Omental fat pad (tissue), 4 donors: Measurements from ENCODE around the gene PANK1. TPM values are rescaled to one million over a fixed set of nuclear protein-coding genes. Genes with fewer than 3 reads are reported as not detected.

Experiments used
- ATAC-seq: fragments of 150-250 bp; one replicate; pipeline ENCODE4 v1.9.1; 2016; ENCODE audit warnings: mild to moderate bottlenecking, moderate library complexity; ENCODE audit not compliant: low FRiP score
- DNase-seq: peaks from one replicate; pipeline ENCODE4 v3.0.0-alpha.2; 2019; ENCODE audit warnings: low spot score
- CTCF ChIP-seq, 3 donors: fragments of 450-650 bp; IDR thresholded peaks; one replicate each; pipeline ENCODE4 v1.5.1; 2016 to 2017; ENCODE audit warnings: antibody characterized with exemption in 3 of 3, mild to moderate bottlenecking in 3 of 3, moderate library complexity in 2 of 3
- total RNA-seq, 4 donors: library from RNA; depleted of rRNA; stranded (reverse); fragments of >200 nt; gene quantifications; one replicate each; pipeline ENCODE4 v1.1.0, GENCODE V29; 2016

PANK1 gene
- total RNA-seq, 4 donors from 2014 or later = 0.74 to 5.7 (median 3.5) TPM

GRCh38 chr10:89645742-89646172 is 715 bp upstream of the PANK1 start:
- no peak for TF ChIP-seq CTCF (IDR thresholded peaks at IDR 0.05)
- DNase-seq (no peak), ATAC-seq (no peak)

GRCh38 chr10:89644691-89644966 is 413 bp downstream of the PANK1 start:
- DNase-seq (no peak), ATAC-seq (peak; percentile 27)
- no peak for TF ChIP-seq CTCF (IDR thresholded peaks at IDR 0.05)

GRCh38 chr10:89643812-89644690 is 991 bp downstream of the PANK1 start:
- ATAC-seq (peak; percentile 86), DNase-seq (peak; percentile 41)
- no peak for TF ChIP-seq CTCF (IDR thresholded peaks at IDR 0.05)

GRCh38 chr10:89643431-89643811 is 1.6 kb downstream of the PANK1 start:
- no peak for TF ChIP-seq CTCF (IDR thresholded peaks at IDR 0.05)
- ATAC-seq = no peak
- no peak for DNase-seq

GRCh38 chr10:89642193-89642592 is 2.8 kb downstream of the PANK1 start:
- DNase-seq = no peak
- no peak for TF ChIP-seq CTCF (IDR thresholded peaks at IDR 0.05)

GRCh38 chr10:89640241-89640640 is 4.8 kb downstream of the PANK1 start:
- TF ChIP-seq CTCF (IDR thresholded peaks at IDR 0.05) = no peak
- DNase-seq (no peak), ATAC-seq (no peak)

More at GRCh38 chr10:89642193-89642592, 2.8 kb downstream of the PANK1 start:
- no peak for ATAC-seq

GRCh38 chr10:89639326-89639725 is 5.7 kb downstream of the PANK1 start:
- ATAC-seq = no peak
- TF ChIP-seq CTCF (IDR thresholded peaks at IDR 0.05) = no peak

More at GRCh38 chr10:89639326-89639725, 5.7 kb downstream of the PANK1 start:
- DNase-seq = no peak
